Liver (tissue), 3 donors: Measurements from ENCODE around the gene NAT16.

ENCODE experiments used
- ATF3 ChIP-seq: IDR thresholded peaks from 2 replicates; pipeline ENCODE4 v1.6.1; 2016; ENCODE audit warnings: antibody characterized with exemption
- CTCF ChIP-seq: fragments of 150-350 bp; IDR thresholded peaks from 2 replicates; pipeline ENCODE4 v1.5.1; 2017; ENCODE audit warnings: improper control_type of control experiment, low read depth, low read length; ENCODE audit not compliant: missing input control
- MAX ChIP-seq: IDR thresholded peaks from 2 replicates; pipeline ENCODE4 v1.6.1; 2016; ENCODE audit warnings: antibody characterized with exemption
- REST ChIP-seq: IDR thresholded peaks from 2 replicates; pipeline ENCODE4 v1.6.1; 2016; ENCODE audit warnings: antibody characterized with exemption, mild to moderate bottlenecking
- RXRA ChIP-seq, 2 donors: IDR thresholded peaks; 2 replicates each; pipeline ENCODE4 v1.6.1; 2017 to 2018; ENCODE audit warnings: antibody characterized with exemption in 2 of 2, mild to moderate bottlenecking in 1 of 2
- SP1 ChIP-seq: IDR thresholded peaks from 2 replicates; pipeline ENCODE4 v1.6.1; 2018; ENCODE audit warnings: antibody characterized with exemption, mild to moderate bottlenecking
- TAF1 ChIP-seq: conservative IDR thresholded peaks from 2 replicates; pipeline ENCODE4 v1.6.1; 2016; ENCODE audit warnings: antibody characterized with exemption, mild to moderate bottlenecking
- YY1 ChIP-seq: IDR thresholded peaks from 2 replicates; pipeline ENCODE4 v1.6.1; 2016; ENCODE audit warnings: antibody characterized with exemption, mild to moderate bottlenecking
- ZBTB33 ChIP-seq: IDR thresholded peaks from 2 replicates; pipeline ENCODE4 v1.6.1; 2016; ENCODE audit warnings: antibody characterized with exemption
- donor health status: healthy.
- donor health status: healthy.

- TF ChIP-seq CTCF (no peak), REST (no peak), RXRA (IDR thresholded peaks at IDR 0.05) (no peak), ZBTB33 (no peak), TAF1 (no peak), ATF3 (no peak), MAX (no peak), SP1 (no peak), YY1 (no peak)
Observed at GRCh38 chr7:101162551-101163278, 17.4 kb downstream of the NAT16 start.
